Stimulated activated CD4-positive, alpha-beta T cell treated with anti-CD3 and anti-CD28 coated beads, Interleukin-2, amount 100 ng/mL, for 24 hours (primary cell): ENCODE data around the gene CCNL2.
"Not testable (repeated sequence)": the region's sequence is repeated elsewhere in the genome, so short reads cannot be mapped to it uniquely, and the experiment has no call there.

ENCODE experiments used
- DNase-seq, 2 donors: peaks; one replicate each; pipeline ENCODE4 v3.0.0-alpha.2; 2020

CCNL2 gene

DNA sequence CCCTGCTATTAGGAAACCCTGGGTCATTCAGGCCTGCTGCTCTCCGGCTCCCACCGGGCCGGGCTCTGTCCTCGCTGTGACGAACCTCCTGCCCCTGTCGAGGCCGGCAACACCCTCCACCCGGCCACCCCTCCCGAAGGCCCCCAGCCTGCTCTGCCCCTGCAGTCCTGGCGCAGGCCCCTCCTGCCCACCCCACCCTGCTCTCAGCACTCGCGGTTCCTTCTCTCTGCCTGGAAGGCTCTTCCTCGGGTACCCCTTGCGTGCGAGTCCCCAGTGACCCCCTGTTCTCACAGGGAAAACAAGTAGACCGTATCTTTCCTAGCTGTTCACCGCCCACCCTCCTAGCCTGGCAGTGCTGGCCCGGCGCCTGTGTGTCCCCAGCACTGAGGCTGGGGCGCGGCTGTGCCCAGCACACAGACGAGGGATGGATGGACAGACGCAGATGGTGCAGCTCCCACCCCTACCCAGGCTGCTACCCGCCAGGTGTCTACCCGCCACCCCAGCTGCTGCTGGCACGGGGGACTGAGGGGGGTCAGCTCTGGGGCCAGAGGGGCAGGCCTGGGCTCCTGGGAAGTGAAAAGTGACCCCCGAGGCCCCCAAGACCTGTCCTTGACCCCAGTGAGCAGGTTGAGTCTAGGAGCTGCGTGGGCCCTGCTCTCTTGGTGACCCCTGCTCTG lies 33.3 kb upstream of the CCNL2 start:
- DNase-seq: no peak

- DNase-seq: no peak
Measured at GRCh38 chr1:1431845-1432273, 32.7 kb upstream of the CCNL2 start.

DNA sequence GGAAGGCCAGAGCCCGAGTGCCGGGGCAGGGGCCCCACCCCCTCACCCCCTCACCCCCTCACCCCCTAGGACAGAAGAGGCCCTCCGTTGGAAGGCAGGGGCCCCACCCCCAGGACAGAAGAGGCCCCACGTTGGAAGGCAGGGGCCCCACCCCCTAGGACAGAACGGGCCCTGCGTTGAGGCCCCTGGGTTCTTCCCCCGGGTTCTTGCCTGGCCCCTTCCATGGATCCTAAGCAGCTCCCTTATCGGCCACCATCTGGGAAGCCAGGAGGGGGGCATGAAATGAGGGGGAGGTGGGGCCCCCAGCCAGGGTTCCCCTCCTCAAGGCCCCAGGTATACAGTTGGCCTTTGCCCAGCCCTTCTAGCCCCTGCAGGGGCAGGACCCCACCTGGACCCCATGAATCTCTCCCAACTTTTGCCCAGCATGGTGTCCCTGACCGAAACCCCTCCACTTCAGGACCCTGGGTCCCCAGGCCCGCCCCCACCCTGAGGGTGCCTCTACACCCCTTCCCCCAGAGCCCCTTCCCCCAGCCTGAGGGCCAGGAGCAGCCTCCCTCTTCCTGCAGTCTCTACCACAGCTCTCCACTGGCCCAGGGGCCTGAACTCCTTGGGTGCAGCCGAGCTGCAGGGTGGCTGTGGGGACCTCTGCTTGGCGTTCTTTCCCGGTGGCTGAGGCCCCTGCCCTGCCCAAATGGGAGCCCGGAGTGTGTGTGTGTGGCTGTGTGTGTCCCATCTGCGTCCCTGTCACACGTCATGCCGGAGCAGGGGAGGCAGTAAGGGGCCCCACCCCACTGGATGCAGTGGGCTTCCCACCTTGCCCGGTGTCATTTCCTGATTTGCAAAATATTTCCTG lies 32.1 kb upstream of the CCNL2 start:
- no peak for DNase-seq

- DNase-seq: no peak
Measured at GRCh38 chr1:1430114-1430982, 31.2 kb upstream of the CCNL2 start.

DNA sequence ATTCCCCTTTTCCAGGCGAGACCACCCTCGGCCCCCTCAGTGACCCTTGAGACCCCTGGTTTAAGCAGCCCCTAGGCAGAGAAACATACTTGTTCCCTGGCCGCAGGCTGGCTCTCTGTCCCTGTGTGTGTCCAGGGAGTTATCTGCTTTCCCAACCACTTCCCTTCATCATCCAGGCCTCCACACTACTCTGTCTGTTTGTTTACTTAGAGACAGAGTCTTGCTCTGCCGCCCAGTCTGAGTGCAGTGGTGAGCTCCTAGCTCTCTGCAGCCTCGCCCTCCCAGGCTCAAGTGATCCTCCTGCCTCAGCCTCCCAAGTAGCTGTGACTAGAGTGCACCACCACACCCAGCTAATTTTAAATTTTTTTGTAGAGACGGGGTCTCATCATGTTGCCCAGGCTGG lies 30.5 kb upstream of the CCNL2 start:
- DNase-seq: no peak

- DNase-seq: not testable (repeated sequence)
Measured at GRCh38 chr1:1428967-1429366, 29.8 kb upstream of the CCNL2 start.

- DNase-seq: no peak
Measured at GRCh38 chr1:1428174-1428573, 29.0 kb upstream of the CCNL2 start.

- DNase-seq: no peak
Measured at GRCh38 chr1:1427820-1428148, 28.6 kb upstream of the CCNL2 start.

- no peak for DNase-seq
Measured at GRCh38 chr1:1427106-1427819, 28.1 kb upstream of the CCNL2 start.

DNA sequence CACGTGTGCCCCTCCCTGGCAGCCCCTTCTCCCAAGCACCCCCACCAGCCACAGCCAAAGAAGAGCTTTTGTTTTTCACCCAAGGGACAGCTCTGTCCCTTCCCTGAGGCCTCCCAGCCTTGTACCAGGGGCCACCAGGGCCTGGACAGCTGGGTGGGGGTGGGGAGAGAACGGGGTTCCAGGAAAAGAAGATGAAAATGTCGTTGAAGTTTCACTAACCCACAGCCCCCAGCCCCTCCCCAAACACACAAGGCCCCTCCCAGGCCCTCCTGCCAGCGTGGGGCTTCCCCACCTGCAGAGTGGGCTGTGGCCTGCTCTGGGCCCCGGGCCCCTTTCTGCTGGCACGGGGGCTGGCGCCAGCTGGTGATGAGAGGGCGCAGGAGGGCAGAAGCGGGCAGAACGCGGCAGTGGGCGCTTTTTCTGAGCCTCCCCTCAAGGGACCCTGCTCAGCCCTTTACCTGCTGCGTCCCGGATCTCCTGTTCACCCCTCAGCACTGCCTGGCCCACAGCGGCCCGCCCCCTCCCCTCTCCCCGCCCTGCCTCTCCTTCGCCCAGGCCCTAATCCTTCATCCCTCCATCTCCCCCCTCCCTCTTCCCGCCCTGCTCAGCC lies 27.5 kb upstream of the CCNL2 start:
- no peak for DNase-seq

GRCh38 chr1:1425753-1426495 lies 26.8 kb upstream of the CCNL2 start:
- DNase-seq: no peak

GRCh38 chr1:1425426-1425752 lies 26.3 kb upstream of the CCNL2 start:
- DNase-seq: no peak

GRCh38 chr1:1424707-1425106 lies 25.6 kb upstream of the CCNL2 start:
- DNase-seq: no peak

DNA sequence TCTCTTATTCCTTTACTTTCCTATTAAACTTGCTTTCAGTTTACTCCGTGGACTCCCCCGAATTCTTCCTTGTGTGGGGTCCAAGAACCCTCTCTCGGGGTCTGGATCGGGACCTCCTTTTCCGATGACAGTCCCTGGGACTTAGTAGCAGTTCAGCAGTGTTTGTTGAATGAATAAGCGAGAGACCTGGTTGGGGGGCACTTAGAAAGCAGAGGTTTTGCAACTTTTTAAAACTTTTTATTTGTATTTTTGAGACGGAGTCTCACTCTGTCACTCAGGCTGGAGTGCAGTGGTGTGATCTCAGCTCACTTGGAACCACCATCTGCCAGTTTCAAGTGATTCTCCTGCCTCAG lies 24.1 kb upstream of the CCNL2 start:
- no peak for DNase-seq

GRCh38 chr1:1422465-1423244 lies 23.5 kb upstream of the CCNL2 start:
- no peak for DNase-seq

DNA sequence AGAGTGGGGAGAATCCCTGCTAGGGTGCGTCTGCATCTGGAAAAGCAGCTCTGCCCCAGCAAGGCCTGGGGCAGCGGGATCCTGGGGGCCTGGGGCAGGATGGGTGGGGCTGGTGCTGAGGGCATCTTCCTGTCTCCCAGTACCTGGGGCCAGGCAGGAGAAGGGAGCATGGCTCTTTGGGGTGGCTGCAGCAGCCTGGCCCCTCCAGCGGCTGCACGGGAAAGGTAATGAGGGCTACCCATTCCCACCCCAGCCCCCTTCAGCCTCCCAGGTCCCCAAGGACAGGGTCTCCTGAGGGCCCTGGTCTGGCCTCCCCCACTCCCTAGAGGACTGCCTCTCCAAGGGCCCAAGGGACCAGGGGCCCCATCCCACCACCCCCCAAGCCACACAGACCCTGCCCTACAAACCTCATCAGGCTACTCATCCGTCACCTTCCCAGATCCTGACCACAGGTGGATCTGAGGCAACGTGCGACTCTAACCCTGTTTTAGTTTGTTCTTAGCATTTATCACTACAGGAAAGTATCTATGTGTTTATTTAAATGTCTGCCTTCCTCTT lies 22.9 kb upstream of the CCNL2 start:
- no peak for DNase-seq

- DNase-seq: no peak
Measured at GRCh38 chr1:1421147-1421906, 22.2 kb upstream of the CCNL2 start, which contains the start of gene ANKRD65. Gene ANKRD65, minus strand, starts transcription at chr1:1421276. Its CDS starts 271 bp downstream, at chr1:1421005.

- DNase-seq: no peak
Measured at GRCh38 chr1:1420654-1421141, 21.6 kb upstream of the CCNL2 start.

GRCh38 chr1:1419813-1420653 lies 20.9 kb upstream of the CCNL2 start:
- no peak for DNase-seq
